Measurements from ENCODE around the gene DNER.
"Not testable (repeated sequence)": the region's sequence is repeated elsewhere in the genome, so short reads cannot be mapped to it uniquely, and the experiment has no call there.

Gene DNER

DNA sequence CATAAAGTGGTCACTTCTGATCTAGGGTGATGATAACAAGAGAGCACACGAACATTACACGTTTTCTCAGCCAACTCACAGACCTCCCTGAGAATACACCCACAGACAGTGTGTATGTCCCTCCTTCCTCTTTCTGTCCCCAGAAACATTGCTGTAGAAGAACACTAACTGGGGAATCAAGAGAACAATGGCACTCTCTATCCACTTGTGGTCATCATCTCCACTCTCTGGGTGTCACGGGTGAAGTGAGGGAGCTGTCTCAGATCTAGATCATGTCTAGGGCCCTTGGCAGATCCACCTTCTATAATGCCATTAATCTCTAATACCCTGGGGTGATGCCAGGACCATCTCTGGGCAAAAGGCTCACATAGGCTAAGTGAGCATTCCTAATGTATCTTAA, 97.9 kb downstream of the DNER start:
- Histone ChIP-seq H4K20me1 (ENCODE audit: insufficient read depth, low read length) (no peaks in the 10 kb centered on the region), H3K4me1 (ENCODE audit: insufficient read depth, low read length, severe bottlenecking) (no peaks in the 10 kb centered on the region), H3K79me2 (ENCODE audit: insufficient read depth, low read length) (no peaks in the 10 kb centered on the region), H3K9me2 (ENCODE audit: low read depth, low read length) (no peaks in the 10 kb centered on the region), H3K4me2 (ENCODE audit: low read length) (no peak overlapping the region), H2AFZ (ENCODE audit: low read length) (no peak overlapping the region), H3K9me3 (ENCODE audit: low read length) (no peaks in the 10 kb centered on the region), H3K9ac (ENCODE audit: low read length) (no peak overlapping the region), H3K36me3 (ENCODE audit: insufficient read depth, low read length) (no peaks in the 10 kb centered on the region), H3K27ac (ENCODE audit: low read depth, low read length, poor library complexity, severe bottlenecking) (no peak overlapping the region), H3F3A (ENCODE audit: insufficient read depth, low read length) (no peaks in the 10 kb centered on the region), H3K27me3 (ENCODE audit: insufficient read depth, low read length) (no peaks in the 10 kb centered on the region), H3K4me3 (ENCODE audit: low read depth, low read length, poor library complexity, severe bottlenecking) (no peak overlapping the region)
- TF ChIP-seq EZH2 (IDR thresholded peaks at IDR 0.05; ENCODE audit: borderline replicate concordance, low read length) = no peak
- TF ChIP-seq, protein P1, sequence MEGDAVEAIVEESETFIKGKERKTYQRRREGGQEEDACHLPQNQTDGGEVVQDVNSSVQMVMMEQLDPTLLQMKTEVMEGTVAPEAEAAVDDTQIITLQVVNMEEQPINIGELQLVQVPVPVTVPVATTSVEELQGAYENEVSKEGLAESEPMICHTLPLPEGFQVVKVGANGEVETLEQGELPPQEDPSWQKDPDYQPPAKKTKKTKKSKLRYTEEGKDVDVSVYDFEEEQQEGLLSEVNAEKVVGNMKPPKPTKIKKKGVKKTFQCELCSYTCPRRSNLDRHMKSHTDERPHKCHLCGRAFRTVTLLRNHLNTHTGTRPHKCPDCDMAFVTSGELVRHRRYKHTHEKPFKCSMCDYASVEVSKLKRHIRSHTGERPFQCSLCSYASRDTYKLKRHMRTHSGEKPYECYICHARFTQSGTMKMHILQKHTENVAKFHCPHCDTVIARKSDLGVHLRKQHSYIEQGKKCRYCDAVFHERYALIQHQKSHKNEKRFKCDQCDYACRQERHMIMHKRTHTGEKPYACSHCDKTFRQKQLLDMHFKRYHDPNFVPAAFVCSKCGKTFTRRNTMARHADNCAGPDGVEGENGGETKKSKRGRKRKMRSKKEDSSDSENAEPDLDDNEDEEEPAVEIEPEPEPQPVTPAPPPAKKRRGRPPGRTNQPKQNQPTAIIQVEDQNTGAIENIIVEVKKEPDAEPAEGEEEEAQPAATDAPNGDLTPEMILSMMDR (IDR thresholded peaks at IDR 0.05; ENCODE audit: low read length) = no peak

- H3K79me2 ChIP-seq (ENCODE audit: insufficient read depth, low read length); H3F3A ChIP-seq (ENCODE audit: insufficient read depth, low read length); H3K9ac ChIP-seq (ENCODE audit: low read length); H3K4me3 ChIP-seq (ENCODE audit: low read depth, low read length, poor library complexity, severe bottlenecking); H3K36me3 ChIP-seq (ENCODE audit: insufficient read depth, low read length); H3K27ac ChIP-seq (ENCODE audit: low read depth, low read length, poor library complexity, severe bottlenecking); H3K4me2 ChIP-seq (ENCODE audit: low read length); H3K27me3 ChIP-seq (ENCODE audit: insufficient read depth, low read length); H3K4me1 ChIP-seq (ENCODE audit: insufficient read depth, low read length, severe bottlenecking); H2AFZ ChIP-seq (ENCODE audit: low read length); H3K9me3 ChIP-seq (ENCODE audit: low read length); H3K9me2 ChIP-seq (ENCODE audit: low read depth, low read length); H4K20me1 ChIP-seq (ENCODE audit: insufficient read depth, low read length): not testable (repeated sequence)
Observed at GRCh38 chr2:229614021-229614420, 100.3 kb downstream of the DNER start.

DNA sequence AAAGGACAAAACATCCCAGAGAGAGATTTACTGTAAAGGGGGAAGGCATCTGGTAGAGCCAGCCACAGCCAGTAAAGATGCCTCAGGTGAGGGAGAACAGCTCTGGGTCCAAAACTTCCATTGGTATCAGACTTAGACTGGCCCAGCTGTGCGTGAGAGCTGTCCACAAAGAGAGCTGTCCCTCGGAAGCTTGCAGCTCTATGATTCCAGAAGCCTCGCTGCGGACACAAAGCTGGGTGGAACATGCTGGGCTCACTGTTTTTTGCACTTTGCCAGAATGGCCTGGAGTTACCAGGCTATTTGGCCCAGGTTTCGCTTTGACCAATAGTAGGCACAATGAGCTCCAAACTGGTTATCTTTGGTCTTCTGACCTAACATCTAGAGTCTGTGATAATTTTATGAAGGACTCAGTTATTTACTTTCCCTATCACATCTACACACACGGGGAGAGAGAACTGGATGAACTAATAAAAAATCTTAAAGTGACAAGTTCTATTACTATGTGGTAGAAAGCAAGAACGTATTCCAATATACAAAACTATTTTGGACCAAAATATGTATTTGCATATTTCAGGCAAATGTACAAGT, 101.9 kb downstream of the DNER start:
- Histone ChIP-seq H3K27me3 (ENCODE audit: insufficient read depth, low read length) (no peaks in the 10 kb centered on the region), H3K9ac (ENCODE audit: low read length) (no peak overlapping the region), H3K4me2 (ENCODE audit: low read length) (no peak overlapping the region), H3K27ac (ENCODE audit: low read depth, low read length, poor library complexity, severe bottlenecking) (no peak overlapping the region), H3K36me3 (ENCODE audit: insufficient read depth, low read length) (no peaks in the 10 kb centered on the region), H3K9me2 (ENCODE audit: low read depth, low read length) (no peaks in the 10 kb centered on the region), H3K4me1 (ENCODE audit: insufficient read depth, low read length, severe bottlenecking) (no peaks in the 10 kb centered on the region), H3F3A (ENCODE audit: insufficient read depth, low read length) (no peaks in the 10 kb centered on the region), H2AFZ (ENCODE audit: low read length) (no peak overlapping the region), H3K79me2 (ENCODE audit: insufficient read depth, low read length) (no peaks in the 10 kb centered on the region), H4K20me1 (ENCODE audit: insufficient read depth, low read length) (no peaks in the 10 kb centered on the region), H3K9me3 (ENCODE audit: low read length) (no peaks in the 10 kb centered on the region), H3K4me3 (ENCODE audit: low read depth, low read length, poor library complexity, severe bottlenecking) (no peak overlapping the region)
- TF ChIP-seq, protein P1 (IDR thresholded peaks at IDR 0.05; ENCODE audit: low read length) = no peak
- no peak for TF ChIP-seq EZH2 (IDR thresholded peaks at IDR 0.05; ENCODE audit: borderline replicate concordance, low read length)

DNA sequence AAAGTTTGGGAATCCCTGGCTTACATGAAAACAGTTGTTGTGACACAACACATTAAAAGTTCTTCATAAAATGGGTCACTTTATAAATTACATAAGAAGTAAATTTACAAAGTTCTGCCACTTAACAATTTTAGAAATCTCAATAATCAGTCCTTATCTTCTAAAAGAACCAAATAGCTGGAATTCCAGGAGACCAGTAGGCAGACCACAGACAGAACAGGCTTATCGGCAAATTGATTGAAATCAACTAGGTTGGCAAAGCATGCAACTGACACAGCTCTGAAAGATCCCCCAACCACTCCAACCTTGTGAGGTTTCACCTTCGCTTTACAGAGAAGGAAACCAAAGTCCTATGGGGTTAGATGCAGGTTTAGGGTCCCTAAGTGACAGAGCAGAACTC, 103.0 kb downstream of the DNER start:
- Histone ChIP-seq H2AFZ (ENCODE audit: low read length) (no peak overlapping the region), H3K27ac (ENCODE audit: low read depth, low read length, poor library complexity, severe bottlenecking) (no peak overlapping the region)

More for the DNA sequence above, 103.0 kb downstream of the DNER start:
- no peaks in the 10 kb centered on the region for H3K9me3 ChIP-seq (ENCODE audit: low read length)
- H3K9me2 ChIP-seq (ENCODE audit: low read depth, low read length) = no peaks in the 10 kb centered on the region
- H3K4me1 ChIP-seq (ENCODE audit: insufficient read depth, low read length, severe bottlenecking) = no peaks in the 10 kb centered on the region
- H3K4me3 ChIP-seq (ENCODE audit: low read depth, low read length, poor library complexity, severe bottlenecking) = no peak overlapping the region
- H3K79me2 ChIP-seq (ENCODE audit: insufficient read depth, low read length) = no peaks in the 10 kb centered on the region
- H3K36me3 ChIP-seq (ENCODE audit: insufficient read depth, low read length) = no peaks in the 10 kb centered on the region
- no peaks in the 10 kb centered on the region for H4K20me1 ChIP-seq (ENCODE audit: insufficient read depth, low read length)
- H3K4me2 ChIP-seq (ENCODE audit: low read length) = no peak overlapping the region
- H3K9ac ChIP-seq (ENCODE audit: low read length) = no peak overlapping the region
- H3K27me3 ChIP-seq (ENCODE audit: insufficient read depth, low read length) = no peaks in the 10 kb centered on the region
- H3F3A ChIP-seq (ENCODE audit: insufficient read depth, low read length) = no peaks in the 10 kb centered on the region
- TF ChIP-seq EZH2 (IDR thresholded peaks at IDR 0.05; ENCODE audit: borderline replicate concordance, low read length) = no peak
- TF ChIP-seq, protein P1 (IDR thresholded peaks at IDR 0.05; ENCODE audit: low read length) = no peak
